Fibroblast of pulmonary artery (primary cell): ENCODE results near the gene OR13C8.

Experiments
- DNase-seq: peaks from one replicate; pipeline ENCODE4 v3.0.0-alpha.2; 2010; ENCODE audit warnings: low read depth
- H3K4me3 ChIP-seq: replicated peaks from 2 replicates; pipeline ENCODE4 v1.5.1; 2011; ENCODE audit warnings: low read depth, mild to moderate bottlenecking, control low read depth, low read length, moderate library complexity
- CTCF ChIP-seq: IDR thresholded peaks from 2 replicates; pipeline ENCODE4 v1.5.1; 2011; ENCODE audit warnings: mild to moderate bottlenecking, control low read depth, low read length, inconsistent platforms; ENCODE audit errors: missing control alignments

The OR13C8 gene

GRCh38 chr9:104611213-104611612 is 42.2 kb downstream of the OR13C8 start:
- no peak for TF ChIP-seq CTCF
- DNase-seq: no peak
- H3K4me3 ChIP-seq: no peak overlapping the region

DNA sequence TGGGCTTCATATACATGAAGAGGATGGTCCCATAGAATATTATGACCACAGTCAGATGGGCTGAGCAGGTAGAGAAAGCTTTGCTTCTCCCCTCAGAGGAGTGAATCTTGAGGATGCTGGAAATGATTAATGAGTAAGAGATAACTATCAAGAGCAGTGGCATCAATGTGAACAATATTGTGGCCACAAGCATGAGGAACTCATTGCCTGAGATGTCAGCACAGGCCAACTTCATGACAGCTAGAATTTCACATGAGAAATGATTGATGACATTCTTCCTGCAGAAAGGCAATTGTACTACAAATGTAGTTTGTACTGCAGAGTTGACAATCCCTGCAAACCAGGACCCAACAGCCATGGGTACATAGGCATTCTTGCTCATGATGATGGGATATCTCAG is 48.5 kb downstream of the OR13C8 start:
- no peak for TF ChIP-seq CTCF
- no peak for DNase-seq
- H3K4me3 ChIP-seq: no peak overlapping the region

DNA sequence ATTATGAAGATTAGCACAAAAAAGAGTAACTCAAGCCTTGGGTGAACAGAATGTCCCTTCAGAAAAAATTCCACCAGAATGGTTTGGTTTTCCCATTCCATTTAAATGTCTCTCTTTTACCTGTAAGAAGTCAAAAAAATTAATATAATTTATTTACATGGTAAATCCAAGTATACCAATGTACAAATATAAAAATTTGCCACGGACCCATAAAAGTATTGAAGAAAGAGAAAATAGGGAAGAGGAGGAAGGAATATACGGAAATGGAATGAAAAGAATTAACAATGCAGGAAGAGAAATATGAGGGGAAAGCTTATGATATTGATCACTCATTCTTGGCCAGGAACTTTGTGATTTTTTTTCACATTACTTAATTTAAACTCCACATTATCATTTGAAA is 49.1 kb downstream of the OR13C8 start, which contains the start of gene OR13C9:
TSS of gene OR13C9 (minus strand) at position 101 of the 400 bp plus-strand sequence. CDS start at position 101, 0 bp downstream.
- TF ChIP-seq CTCF: no peak
- DNase-seq: no peak

More for the DNA sequence above, 49.1 kb downstream of the OR13C8 start, which contains the start of gene OR13C9:
- no peak within 1 kb of the TSS for H3K4me3 ChIP-seq
